Activated CD4-positive, CD25-positive, alpha-beta regulatory T cell treated with anti-CD3 and anti-CD28 coated beads, Interleukin-2, amount 50 U/mL, for 24 hours (primary cell): ENCODE results near the gene ANKRD37.

ENCODE experiments used
- ATAC-seq, 2 donors: fragments of 150-1000 bp; cut with Tn5 transposase; one replicate each; pipeline ENCODE4 v1.10.0; 2021; ENCODE audit warnings: mild to moderate bottlenecking in 1 of 2, moderate library complexity in 1 of 2

The ANKRD37 gene

DNA sequence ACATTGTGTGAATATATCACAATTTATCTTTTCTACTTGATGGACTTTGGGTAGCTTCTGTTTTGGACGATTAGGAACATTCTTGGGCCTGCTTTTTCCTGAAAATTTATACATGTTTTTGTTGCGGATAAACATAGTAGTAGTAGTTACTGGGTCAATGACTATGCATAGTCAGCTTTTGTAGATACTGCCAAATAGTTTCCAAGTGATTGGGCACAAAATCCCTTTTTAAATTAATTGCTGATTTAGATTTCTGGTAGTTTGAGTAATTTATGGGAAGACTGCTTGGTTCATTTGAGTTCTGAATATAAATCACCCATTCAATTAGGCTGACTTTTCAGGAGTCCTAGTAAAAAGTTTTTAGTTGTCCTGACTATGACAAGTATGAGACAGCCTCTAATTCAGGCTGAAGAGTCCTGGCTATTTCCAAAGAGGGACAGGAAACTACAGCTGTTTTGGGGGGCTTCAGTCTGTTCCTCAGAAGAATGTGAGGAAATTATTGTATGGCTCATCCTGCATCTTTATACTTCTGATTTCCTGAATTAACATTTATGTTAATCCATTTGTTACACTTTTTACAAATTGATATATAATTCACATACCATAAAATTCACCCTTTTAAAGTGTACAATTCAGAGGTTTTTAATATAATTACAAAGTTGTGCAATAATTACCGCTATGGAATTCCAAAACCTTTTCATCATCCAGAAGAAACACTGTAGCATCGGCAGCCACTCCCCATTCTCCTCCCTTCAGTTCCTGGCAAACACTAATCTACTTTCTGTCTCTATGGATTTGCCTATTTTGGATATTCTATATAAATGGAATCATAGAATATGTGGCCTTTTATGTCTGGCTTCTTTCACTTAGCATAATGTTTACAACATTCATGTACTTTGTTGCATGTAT is 15.1 kb upstream of the ANKRD37 start:
- no peak for ATAC-seq

DNA sequence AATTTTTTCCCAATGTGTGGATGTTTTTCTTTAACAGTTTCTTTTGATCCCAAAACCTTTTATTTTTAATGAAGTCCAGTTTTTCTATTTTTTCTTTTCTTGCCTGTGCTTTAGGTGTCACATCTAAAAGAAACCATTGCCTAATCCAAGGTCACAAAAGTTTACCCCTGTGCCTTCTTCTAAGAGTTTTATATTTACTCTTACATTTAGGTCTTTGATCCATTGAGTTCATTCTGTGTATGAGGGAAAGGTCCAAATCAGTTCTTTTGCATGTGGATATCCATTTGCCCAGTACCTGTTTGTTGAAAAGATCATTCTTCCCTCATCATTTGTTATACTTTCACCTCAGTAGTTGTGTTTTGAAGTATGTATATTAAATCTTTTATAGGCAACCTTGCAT is 13.9 kb upstream of the ANKRD37 start:
- ATAC-seq = no peak

DNA sequence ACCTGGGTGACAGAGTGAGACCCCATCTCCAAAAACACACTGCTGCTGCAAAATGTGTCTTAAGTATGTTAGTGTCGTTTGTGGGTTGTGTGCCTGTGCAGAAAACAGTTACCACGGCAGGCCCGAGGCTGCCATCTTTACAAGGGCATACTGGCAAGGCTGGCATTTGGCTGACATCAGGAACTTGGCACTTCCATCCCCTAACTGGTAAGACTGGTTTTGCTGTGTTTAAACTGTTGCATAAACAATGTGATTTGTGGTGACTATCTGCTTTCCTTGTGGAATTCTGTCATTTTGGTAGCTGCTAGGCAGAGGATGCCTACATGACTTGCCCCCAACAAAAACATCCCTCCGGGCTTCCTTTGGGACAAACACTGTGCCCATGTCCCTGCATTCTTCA is 13.2 kb upstream of the ANKRD37 start:
- no peak for ATAC-seq

DNA sequence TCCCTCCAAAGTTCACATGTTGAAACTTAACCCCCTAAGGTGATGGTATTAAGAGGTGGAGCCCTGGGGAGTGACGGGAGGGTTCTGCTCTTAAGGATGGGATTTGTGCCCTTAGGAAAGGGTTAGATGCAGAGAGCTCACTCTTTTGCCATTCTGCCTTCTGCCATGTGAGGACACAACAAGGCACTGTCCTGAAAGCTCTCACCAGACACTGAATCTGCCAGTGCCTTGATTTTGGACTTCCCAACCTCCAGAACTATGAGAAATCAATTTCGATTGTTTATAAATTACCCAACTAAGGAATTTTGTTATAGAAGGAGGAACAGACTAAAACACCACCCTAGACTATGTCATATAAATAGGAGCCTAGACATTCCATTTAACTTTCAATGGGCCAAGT is 12.6 kb upstream of the ANKRD37 start:
- no peak for ATAC-seq

DNA sequence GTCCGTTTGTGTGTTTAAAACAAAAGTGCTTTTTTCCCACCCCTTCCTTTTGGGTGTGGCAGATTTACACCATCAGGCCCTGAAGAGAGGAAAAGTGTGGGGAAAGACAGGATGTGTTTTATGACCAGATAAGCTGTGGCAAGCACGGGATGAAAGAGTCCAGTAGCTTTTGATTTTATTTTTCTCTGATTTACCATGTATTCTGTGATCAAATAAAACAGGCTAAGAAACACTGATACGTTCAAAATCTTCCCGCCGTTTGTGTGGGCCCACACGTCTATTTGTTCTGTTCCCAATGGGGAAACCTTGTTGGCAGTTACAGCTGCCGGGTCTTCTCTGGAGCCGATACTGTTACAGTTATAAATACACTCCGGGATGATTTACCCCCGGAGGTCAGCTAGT is 11.7 kb upstream of the ANKRD37 start:
- no peak for ATAC-seq

DNA sequence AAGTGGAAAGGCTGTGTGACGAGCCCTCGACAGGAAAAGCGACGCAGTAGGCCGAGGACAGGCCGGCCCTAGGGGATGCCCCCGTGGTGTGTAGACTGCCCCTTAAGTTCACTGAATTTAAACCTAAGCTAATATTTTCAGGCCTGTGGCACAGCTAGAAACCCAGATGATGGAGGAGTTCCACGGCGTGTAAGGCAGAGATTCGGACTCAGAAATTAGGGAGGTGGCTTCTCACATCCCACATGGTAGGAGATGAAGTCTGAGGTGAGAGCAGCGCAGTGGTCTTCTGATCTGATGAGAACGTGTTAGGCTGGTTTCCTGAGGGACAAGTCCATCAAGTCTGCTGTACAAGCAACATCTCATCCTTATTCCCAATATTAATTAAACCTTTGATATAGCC is 8.7 kb upstream of the ANKRD37 start:
- ATAC-seq = no peak

DNA sequence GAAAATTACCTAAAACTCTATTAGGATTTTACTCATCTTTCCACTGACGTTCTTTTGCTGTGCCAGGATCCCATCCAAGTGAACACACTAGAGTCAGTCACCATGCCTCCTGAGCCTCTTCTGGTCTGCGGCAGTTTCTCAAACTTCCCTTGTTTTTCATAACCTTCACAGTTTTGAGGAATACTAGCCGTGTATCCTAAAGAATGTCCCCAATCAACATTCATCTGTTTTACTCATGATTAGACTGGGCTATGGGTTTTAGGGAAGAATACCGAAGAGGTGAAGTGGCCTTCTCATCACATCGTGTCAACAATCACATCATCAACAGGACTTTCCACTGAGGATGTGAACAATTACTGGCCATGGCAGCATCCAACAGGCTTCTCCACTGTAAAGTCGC is 5.7 kb upstream of the ANKRD37 start:
- no peak for ATAC-seq

DNA sequence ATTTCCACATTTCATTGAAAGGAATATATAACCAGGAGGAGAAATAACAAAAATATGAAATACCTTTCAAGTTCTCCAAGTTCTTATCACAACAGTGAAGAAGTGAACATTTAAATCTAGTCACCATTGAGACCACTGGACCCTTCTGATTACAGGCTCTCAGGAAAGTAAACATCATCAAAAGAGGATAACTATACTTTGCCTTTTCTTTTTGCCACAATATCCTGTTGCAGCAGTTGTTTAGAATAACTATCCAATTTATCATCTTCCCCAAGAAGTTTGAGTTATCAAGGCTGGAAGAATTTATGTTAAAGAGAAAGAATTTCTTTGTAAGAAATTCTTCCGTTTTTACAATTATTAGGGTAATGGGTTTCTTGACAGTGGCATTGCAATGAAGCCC is 4.5 kb upstream of the ANKRD37 start:
- ATAC-seq = no peak

DNA sequence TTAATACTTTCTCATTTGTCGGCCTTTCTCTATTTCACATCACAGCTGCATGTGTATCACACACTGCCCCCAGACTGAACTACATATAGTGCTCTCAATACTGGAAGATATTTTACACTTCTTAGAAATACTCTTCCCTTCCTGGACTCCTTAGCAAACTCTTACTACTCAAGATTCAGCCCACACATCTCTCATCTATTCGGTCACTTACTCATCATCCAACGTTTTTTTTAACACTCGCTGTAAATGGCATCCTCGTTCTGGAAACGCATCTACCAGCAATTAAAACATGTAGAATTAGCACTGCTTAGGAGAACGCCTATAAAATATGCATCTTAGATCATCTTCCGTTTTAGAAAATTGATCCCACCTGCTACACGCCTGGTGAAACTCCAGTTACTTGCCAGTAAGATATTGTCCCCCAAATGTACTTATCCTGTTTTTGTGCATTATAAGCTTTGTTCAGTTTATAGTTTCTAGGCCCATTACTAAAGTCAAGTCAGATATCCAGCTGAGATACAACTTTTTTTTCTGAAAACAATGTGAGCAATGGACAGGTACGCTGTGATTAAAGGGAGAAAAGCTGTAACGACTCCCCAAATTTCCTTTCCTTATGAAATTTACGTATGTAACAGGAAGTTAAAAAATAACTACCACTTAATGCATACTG is 1.9 kb upstream of the ANKRD37 start:
- ATAC-seq = peak; percentile 70

DNA sequence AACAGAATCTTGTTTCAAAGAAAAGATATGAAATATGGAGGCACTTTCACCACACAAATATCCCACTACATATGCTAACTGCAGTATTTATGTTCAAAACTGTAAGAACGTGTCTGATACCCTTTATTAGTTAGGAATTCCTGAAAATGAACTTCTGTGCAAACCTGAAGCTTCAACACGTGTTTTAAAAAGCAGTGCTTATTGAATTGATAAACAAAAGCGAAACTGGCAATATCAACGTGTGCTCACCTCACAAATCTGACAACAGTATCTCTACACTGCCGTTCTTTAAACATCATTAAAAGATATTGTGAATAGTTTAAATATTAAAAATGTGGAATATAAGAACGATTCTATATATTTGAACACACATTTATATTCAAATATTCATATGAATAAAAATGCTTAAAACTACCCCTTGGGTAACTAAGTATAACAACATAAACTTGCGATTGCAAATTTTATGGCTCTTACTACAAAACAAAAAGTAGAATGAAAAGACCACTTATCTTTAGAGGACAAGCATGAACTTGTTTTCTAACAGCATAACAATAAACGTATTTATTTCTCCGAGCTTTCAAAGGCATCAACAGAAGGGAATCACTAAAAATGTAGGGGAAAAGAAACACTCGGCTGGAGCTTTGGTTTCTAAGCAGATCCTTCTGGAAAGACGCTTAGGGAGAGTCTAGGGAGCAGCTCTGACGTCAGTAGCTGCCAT is 1.2 kb upstream of the ANKRD37 start, which contains the start of gene LRP2BP:
LRP2BP (minus strand) TSS at position 687 of the 718 bp plus-strand sequence. CDS start 17,738 bp downstream, outside the sequence.
- ATAC-seq = no peak

DNA sequence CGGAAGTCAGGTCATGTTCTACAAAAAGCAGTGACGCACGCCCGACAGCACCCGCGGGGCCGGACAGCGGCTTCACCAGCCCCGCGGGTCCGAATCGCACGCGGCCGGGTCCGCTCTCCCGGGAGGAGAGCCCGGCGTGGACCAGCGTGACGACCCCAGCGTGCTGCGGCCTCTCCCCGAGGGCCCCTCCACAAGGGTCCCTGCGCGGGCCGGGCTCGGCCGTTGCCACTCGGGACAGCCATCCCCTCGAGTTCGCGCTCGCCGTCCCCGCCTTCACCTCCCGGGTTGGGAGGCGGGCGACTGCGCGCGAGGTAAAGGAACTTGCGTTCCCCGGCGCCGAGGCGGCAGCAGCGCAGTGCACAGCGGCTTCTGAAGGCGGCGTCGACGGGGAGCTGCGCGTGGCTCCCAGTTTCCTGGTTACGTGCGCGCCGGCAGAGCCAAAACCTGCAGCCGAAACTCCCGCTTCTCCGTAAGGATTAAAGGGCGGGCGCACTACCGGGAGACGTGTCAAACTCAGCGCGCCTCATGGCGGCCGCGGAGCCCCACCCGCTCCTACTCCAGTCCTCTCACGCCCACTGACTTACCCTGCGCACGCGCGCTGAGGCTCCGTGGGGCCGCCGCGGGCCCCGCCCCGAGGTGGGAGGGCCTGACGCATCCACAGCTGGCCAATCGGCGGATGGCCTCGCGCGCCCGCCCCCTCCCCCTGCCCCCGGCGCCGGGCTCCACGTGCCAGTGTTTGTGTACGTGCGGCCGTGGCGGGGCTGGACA is 501 bp upstream of the ANKRD37 start:
- ATAC-seq = peak; percentile 82 to 84

DNA sequence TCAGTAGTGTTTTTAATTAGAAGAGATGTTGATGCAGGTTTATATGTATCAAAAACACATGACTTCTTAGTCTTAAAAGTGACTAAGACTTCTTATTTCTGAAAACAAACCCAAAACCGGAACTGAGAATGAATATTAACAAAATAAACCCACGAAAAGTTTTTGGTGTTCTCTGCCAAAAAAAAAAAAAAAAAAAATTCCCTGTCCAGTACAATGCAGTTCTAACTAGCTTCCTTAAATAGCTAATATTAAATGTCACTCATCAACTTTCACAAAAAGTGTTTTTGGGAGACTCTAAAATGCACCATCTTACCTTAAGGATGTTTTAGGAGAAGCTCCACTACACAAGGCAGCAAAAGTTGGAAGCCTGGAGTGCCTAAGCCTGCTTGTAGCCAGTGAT is 2.0 kb downstream of the ANKRD37 start:
- no peak for ATAC-seq

DNA sequence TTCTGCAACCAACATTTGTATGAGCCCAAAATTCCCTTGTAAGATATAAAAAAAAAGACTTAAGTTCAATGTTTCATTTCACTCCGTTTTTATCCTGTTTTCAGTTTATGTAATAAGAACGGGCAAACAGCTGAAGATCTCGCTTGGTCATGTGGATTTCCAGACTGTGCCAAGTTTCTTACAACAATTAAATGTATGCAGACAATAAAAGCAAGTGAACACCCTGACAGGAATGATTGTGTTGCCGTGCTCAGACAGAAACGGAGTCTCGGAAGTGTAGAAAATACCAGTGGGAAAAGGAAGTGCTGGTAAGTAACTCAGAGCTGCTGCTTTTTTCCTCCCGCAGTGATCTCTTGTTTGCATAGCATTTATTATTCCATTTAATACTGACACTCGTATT is 2.8 kb downstream of the ANKRD37 start:
- ATAC-seq = no peak

DNA sequence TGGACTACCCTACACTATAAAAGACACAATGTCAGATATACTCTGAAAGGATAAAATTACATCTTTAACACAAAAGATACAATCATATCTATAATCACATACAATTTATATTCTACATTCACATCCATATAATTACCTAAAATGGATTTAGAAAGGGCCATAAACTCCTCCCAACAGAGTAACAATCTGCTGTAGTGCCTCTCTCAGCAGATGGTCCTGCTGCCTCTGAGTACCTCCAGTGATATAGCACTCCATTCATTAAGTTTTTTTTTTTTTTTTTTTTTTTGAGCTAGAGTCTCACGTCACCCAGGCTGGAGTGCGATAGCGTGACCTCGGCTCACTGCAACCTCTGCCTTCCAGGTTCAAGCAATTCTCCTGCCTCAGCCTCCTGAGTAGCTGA is 7.4 kb downstream of the ANKRD37 start:
- ATAC-seq = no peak

DNA sequence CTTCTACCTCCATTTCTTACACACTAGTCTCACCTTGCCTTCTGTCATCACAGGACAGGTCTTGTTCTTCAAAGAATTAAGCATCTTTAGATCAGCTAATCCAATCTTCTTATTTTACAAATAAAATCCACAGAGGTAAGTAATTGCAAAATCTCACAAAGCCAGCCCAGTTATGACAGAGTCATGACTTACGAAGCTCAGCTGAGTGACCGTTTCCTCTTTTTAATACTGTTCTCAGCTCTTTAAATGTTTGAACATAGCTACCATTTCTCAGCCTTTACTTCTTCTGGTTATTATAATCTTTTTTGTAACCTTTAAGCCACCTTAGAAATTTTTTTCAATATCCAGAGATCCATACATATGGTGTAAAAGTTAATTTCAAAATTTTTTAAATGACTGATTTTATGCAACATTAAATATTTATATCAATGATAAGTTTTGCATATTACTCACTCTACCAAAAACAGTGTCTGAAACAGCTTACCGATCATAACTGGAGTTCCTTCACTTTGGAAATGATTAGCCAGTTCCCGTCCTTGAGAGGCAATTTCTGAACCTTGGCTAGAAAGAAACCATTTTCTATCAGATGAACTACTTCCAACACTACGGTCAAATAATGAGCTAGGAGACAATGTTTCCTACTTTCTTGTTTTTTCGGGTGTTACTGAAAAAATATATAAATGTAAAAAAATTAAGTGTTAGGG is 8.8 kb downstream of the ANKRD37 start:
- no peak for ATAC-seq

DNA sequence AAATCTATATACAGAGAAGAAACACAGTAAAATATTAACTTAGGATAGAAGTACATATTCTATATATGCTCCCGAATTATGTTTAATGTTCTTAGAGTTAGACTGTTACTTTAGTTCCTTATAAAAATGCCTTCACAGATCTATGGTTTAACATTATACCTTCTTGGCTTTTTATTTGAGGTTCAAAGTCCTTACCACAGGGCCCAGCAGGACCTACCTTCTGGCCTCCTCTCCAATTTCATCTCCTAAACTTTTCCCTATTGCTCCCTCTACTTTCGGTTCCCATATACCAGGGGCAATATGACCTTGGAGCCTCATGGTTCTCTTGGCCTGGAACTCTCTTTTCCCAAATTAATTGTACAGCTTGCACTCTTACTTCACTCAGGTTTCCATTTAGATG is 11.8 kb downstream of the ANKRD37 start:
- no peak for ATAC-seq

DNA sequence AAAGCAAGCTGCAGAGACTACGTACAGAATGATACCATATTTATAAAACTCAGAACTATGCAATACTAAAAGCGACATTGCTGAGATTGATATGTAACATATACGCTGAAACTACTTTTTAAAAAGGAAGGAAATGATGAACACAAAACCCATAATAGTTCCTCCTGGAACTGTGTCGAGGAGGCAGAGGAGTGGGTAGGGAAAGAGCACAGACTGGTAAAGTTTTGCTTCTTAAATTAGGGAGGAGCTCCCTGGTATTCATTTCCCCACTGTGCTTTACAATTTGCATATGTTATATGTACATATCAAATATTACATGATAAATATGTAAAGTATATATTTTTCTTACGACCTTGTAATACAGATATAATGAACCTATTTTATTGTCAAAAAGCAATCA is 15.2 kb downstream of the ANKRD37 start:
- ATAC-seq = no peak

DNA sequence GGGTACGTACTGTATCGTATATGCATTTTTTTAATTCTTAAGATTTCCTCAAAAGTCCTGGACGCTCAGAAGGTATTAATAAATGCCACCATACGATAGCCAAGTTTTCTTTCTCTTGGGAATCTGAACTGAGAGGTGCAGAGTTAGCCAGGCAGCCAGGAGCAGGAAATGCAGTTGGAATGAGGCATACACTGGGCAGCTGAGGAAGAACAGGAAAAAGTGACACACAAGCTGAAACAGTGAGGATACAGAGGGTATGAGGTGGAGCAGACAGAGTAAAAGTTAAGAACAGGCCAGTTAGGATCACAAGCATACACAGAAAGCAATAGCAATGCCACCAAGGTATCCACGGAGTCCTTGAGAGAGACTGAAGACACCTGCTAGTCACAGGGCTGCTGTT is 15.8 kb downstream of the ANKRD37 start:
- no peak for ATAC-seq

DNA sequence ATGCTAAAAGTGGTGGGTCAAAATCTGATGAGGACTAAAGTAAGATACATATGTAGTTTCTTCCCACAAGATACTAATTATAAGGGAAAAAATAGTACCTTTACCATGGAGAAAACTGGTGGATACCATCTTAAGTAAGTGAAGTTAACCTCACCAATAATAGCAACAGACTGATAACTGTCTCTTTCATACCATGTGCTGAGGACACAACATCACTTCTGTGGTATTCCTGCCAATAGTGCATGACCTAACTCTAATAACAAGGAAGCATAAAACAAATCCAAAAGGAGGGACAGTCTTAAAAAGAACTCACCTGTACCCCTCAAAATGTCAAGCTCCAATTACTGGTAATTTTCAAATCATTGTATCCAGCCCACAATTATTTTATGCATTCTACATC is 20.3 kb downstream of the ANKRD37 start:
- ATAC-seq = no peak

DNA sequence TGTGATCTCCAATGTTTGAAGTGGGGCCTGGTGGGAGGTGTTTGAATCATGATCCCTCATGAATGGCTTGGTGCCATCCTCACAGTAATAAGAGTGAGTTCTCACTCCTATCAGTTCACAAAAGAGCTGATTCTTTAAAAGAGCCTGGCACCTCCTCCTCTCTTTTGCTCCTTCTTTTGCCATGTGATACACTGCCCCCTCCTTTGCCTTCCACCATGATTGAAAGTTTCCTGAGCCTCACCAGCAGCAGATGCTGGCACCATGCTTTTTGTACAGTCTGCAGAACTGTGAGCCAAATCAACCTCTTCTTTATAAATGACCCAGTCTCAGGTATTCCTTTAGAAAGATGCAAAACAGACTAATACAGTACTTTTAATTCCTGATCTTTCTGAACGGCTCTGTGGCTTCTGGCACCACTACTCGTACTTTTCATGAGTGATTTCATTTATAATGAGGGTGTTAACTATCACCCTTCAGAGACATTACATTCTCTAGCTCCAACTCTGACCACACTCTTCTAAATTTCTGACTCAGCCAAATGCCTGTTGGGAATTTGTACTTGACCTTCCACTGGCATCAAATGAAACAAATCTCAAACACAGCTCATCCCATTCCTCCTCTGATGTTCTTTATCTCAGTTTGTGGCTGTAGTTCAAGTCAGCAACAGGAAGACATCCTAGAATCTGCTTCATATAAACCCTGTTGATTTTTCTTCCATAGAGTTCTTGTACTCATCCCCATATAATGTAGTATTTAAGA is 24.9 kb downstream of the ANKRD37 start:
- no peak for ATAC-seq

DNA sequence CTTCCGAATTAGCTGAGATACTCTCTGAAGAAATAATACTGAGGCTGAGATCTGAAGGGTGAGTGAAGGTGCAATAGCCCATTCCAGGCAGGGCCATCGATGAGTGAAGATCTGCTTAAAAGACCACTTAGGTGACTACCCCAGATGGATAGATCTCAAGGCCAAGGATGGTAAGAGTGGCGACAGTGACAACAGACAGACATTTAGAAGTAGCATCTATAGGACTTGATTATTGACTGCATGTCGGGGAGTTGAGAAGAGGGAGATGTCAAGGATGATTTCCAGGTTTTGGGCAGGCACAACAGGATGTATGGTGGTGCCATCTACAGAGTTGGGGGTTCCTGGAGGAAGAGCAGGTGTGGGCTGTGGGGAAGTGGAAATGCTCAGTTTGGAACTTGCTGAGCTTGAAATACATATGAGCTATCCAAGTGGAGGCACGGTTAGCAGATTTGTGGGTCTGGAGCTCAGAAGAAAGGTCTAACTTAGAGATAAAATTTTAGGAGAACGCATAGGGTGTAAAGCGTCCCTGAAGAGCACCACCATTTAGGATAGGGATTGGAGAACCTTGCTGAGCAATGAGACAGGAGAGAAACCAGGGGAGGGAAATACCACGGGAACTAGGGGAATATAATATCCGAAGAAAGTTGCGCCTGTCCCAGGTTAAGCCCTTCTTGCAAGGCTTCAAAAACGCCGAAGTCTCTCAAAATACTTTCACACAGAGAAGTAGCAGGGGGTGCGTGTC is 28.4 kb downstream of the ANKRD37 start:
- ATAC-seq = peak in 1 of 2 donors; percentile 0
